Measurements from ENCODE around the gene CST3. TPM values are rescaled to one million over a fixed set of nuclear protein-coding genes. Genes with fewer than 3 reads are reported as not detected.
"Not testable (repeated sequence)": the region's sequence is repeated elsewhere in the genome, so short reads cannot be mapped to it uniquely, and the experiment has no call there.

Gene CST3
- total and polyA plus RNA-seq, 10 of the 15 experiments (the other 5 are each of a cell fraction or from before 2014, with no cell fraction given): 11.8 to 127 (median 57.8) TPM

DNA sequence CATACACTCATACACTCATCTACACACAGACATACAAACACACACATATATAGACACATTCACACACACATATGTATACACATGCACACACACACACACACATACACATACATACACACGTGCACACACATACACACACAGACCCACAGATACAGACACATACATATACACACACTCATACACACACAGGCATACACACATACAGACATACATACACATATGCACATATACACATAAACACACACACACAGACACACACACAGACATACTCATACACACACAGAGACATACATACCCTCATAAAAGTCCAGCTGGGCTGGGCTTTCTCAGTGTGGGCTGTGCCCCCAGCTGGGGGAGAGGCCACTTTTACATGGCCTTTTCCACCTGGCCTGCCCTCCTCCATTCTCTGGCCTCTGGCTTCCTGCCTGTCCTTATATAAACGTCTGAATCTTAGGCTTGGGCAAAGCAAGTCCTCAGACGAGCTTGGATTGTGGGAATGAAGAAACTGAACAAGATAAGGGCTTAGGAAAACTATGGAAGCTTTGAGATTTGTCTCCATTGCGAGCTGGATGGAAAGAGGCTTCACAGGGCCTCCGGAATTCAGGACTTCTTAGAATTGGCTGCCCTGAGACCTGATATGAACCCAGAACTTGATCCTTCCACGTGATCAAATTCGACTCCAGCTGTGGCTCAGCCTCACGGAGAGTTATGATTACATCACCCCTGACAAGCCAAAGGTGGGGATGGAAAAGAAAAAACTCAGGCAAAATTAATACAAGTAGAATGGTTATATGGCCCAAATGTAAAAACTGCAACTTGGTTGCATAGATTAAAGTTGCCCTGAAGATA, 22.5 kb upstream of the CST3 start (continued):
- TF ChIP-seq HDAC6 (IDR thresholded peaks at IDR 0.05; ENCODE audit: unreplicated experiment): no peak

DNA sequence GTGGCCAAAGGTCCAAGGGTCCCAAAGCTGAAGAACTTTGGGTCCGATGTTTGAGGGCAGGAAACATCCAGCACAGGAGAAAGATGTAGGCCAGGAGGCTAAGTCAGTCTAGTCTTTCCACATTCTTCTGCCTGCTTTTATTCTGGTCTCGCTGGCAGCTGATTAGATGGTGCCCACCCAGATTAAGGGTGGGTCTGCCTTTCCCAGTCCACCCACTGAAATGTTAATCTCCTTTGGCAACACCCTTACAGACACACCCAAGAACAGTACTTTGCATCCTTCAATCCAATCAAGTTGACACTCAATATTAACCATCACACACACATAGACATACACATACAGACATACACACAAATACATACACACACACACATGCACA, 21.8 kb upstream of the CST3 start:
- H3K27ac ChIP-seq (ENCODE audit: control insufficient read depth, insufficient read depth); FAIRE-seq; H3K79me2 ChIP-seq (ENCODE audit: control insufficient read depth, insufficient read depth, low read length); H3K9me3 ChIP-seq (replicated peaks; ENCODE audit: control insufficient read depth, insufficient read depth, low read length); RAD21 ChIA-PET (ENCODE audit: unreplicated experiment); CTCF ChIA-PET; SMC1A ChIA-PET (ENCODE audit: uncharacterized antibody, unreplicated experiment); ATAC-seq; BruUV-seq (replicated peaks); in situ Hi-C loops (cut with MboI); intact Hi-C loops (cut with micrococcal nuclease; ENCODE audit: unreplicated experiment); H3K4me2 ChIP-seq (ENCODE audit: control insufficient read depth, insufficient read depth); H3K36me3 ChIP-seq (ENCODE audit: control insufficient read depth in 2 of 2, insufficient read depth in 2 of 2, low read length in 1 of 2); H2AFZ ChIP-seq (ENCODE audit: control insufficient read depth, low read depth, low read length); H3K4me3 ChIP-seq; H3K9ac ChIP-seq (ENCODE audit: control insufficient read depth, insufficient read depth, low read length); H3K27me3 ChIP-seq (replicated peaks in 1 of 2; ENCODE audit: control insufficient read depth in 2 of 2, insufficient read depth in 2 of 2, low read length in 1 of 2); H4K20me1 ChIP-seq (ENCODE audit: control insufficient read depth, insufficient read depth); POLR2A ChIA-PET; DNase-seq (ENCODE audit: low read depth, low spot score); H3K4me1 ChIP-seq (ENCODE audit: control insufficient read depth, insufficient read depth, low read length): not testable (repeated sequence)
- 68% methylated on average over 2 of the region's 2 CpGs for WGBS (ENCODE audit: insufficient coverage, insufficient replicate concordance, low lambda C conversion rate, missing lambda C conversion rate)

DNA sequence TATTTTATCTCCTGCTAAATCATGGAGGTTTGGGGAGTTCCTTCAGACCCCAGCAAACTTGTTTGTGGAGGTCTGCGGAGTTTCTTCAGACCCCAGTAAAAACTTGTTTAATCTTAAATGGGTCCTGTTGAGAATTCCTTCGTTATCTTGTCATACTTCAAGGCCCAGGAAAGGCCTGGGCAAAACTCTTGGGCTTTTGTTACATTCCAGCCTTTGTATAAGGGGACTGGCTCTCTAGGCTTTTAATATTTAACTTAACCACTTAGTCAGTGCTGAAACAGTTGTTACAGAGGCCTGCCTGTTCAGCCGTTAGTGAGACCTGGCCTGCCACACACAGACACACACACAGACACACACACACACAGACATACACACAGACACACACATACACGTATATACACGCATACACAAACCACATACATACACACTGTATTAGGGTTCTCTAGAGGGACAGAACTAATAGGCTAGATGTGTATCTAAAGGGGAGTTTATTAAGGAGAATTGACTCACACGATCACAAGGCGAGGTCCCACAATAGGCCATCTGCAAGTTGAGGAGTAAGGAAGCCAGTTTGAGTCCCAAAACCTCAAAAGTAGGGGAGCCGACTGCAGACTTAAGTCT, 21.3 kb upstream of the CST3 start:
- Histone ChIP-seq H3K4me1 (ENCODE audit: control insufficient read depth, insufficient read depth, low read length) (peaks cover 6% of the 10 kb centered on the region), H3K36me3 (ENCODE audit: control insufficient read depth in 2 of 2, insufficient read depth in 2 of 2, low read length in 1 of 2) (no peaks in the 10 kb centered on the region), H3K27me3 (replicated peaks in 1 of 2; ENCODE audit: control insufficient read depth in 2 of 2, insufficient read depth in 2 of 2, low read length in 1 of 2) (no peaks in the 10 kb centered on the region), H3K4me3 (no peak overlapping the region), H3K27ac (ENCODE audit: control insufficient read depth, insufficient read depth) (no peak overlapping the region), H2AFZ (ENCODE audit: control insufficient read depth, low read depth, low read length) (no peak overlapping the region), H3K9ac (ENCODE audit: control insufficient read depth, insufficient read depth, low read length) (no peak overlapping the region), H4K20me1 (ENCODE audit: control insufficient read depth, insufficient read depth) (no peaks in the 10 kb centered on the region), H3K9me3 (replicated peaks; ENCODE audit: control insufficient read depth, insufficient read depth, low read length) (no peaks in the 10 kb centered on the region), H3K79me2 (ENCODE audit: control insufficient read depth, insufficient read depth, low read length) (no peaks in the 10 kb centered on the region), H3K4me2 (ENCODE audit: control insufficient read depth, insufficient read depth) (no peak overlapping the region)
- CTCF ChIA-PET: no interaction called here
- no peak for FAIRE-seq
- intact Hi-C loops (cut with micrococcal nuclease; ENCODE audit: unreplicated experiment) (no loop called here), in situ Hi-C loops (cut with MboI) (no loop called here)
- DNase-seq (ENCODE audit: low read depth, low spot score): no peak
- 47% methylated on average over 8 of the region's 8 CpGs for WGBS (ENCODE audit: insufficient coverage, insufficient replicate concordance, low lambda C conversion rate, missing lambda C conversion rate)
- RAD21 ChIA-PET (ENCODE audit: unreplicated experiment): no interaction called here
- no TSS peak for BruUV-seq (replicated peaks)
- POLR2A ChIA-PET: no interaction called here
- TF ChIP-seq, protein P1, sequence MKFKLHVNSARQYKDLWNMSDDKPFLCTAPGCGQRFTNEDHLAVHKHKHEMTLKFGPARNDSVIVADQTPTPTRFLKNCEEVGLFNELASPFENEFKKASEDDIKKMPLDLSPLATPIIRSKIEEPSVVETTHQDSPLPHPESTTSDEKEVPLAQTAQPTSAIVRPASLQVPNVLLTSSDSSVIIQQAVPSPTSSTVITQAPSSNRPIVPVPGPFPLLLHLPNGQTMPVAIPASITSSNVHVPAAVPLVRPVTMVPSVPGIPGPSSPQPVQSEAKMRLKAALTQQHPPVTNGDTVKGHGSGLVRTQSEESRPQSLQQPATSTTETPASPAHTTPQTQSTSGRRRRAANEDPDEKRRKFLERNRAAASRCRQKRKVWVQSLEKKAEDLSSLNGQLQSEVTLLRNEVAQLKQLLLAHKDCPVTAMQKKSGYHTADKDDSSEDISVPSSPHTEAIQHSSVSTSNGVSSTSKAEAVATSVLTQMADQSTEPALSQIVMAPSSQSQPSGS (IDR thresholded peaks at IDR 0.05; ENCODE audit: low read length): no peak
- TF ChIP-seq EZH2 (IDR thresholded peaks at IDR 0.05; ENCODE audit: borderline replicate concordance, control insufficient read depth, low read depth, low read length): no peak
- TF ChIP-seq, protein P2, sequence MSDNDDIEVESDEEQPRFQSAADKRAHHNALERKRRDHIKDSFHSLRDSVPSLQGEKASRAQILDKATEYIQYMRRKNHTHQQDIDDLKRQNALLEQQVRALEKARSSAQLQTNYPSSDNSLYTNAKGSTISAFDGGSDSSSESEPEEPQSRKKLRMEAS (IDR thresholded peaks at IDR 0.05; ENCODE audit: low read depth, low read length): no peak
- TF ChIP-seq, protein P3, sequence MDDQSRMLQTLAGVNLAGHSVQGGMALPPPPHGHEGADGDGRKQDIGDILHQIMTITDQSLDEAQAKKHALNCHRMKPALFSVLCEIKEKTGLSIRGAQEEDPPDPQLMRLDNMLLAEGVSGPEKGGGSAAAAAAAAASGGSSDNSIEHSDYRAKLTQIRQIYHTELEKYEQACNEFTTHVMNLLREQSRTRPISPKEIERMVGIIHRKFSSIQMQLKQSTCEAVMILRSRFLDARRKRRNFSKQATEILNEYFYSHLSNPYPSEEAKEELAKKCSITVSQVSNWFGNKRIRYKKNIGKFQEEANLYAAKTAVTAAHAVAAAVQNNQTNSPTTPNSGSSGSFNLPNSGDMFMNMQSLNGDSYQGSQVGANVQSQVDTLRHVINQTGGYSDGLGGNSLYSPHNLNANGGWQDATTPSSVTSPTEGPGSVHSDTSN (IDR thresholded peaks at IDR 0.05; ENCODE audit: insufficient replicate concordance, low read depth, low read length): no peak
- no peak for TF ChIP-seq ATF7 (IDR thresholded peaks at IDR 0.05; ENCODE audit: low read depth)
- ATAC-seq: no peak
- SMC1A ChIA-PET (ENCODE audit: uncharacterized antibody, unreplicated experiment): no interaction called here

Measured in GM12878 (cell line).